Tibial artery (tissue), 4 donors: ENCODE data around the gene BAHD1.

ENCODE experiments used
- DNase-seq, 2 donors: peaks; one replicate each; pipeline ENCODE4 v3.0.0-alpha.2; 2019
- H3K27ac ChIP-seq, 2 donors: fragments of 200-600 bp; sonication (generic) in 1 of 2; 1 replicate in 1 of 2; 2 replicates in 1 of 2; pipeline ENCODE4 v1.5.1; 2018 to 2019; ENCODE audit warnings: mild to moderate bottlenecking in 1 of 2
- H3K27me3 ChIP-seq, 2 donors: fragments of 200-600 bp; sonication (generic) in 1 of 2; one replicate each; pipeline versions ENCODE4 v1.5.1 to v1.6.0; 2016 to 2019
- H3K36me3 ChIP-seq, 3 donors: fragments of 200-600 bp; sonication (generic) in 2 of 3; one replicate each; pipeline ENCODE4 v1.5.1; 2016 to 2019; ENCODE audit warnings: mild to moderate bottlenecking in 2 of 3
- H3K4me1 ChIP-seq, 4 donors: fragments of 200-600 bp; sonication (generic) in 2 of 4; 1 replicate in 3 of 4; 2 replicates in 1 of 4; pipeline ENCODE4 v1.5.1; 2016 to 2019
- H3K4me3 ChIP-seq, 2 donors: fragments of 200-600 bp; sonication (generic) in 1 of 2; 1 replicate in 1 of 2; 2 replicates in 1 of 2; pipeline ENCODE4 v1.5.1; 2018 to 2019; ENCODE audit warnings: mild to moderate bottlenecking in 2 of 2
- H3K9me3 ChIP-seq, 3 donors: fragments of 200-600 bp; sonication (generic) in 1 of 3; one replicate each; pipeline ENCODE4 v1.5.1; 2016 to 2019
- intact Hi-C: fragments of 100-400 bp; cut with DNase I; formaldehyde crosslinking; loops from one replicate; pipeline ENCODE4 v1.15.0; 2023; ENCODE audit warnings: low total_unique reads
- TF ChIP-seq, protein P1 (sequence below), 2 experiments: fragments of 200-600 bp in 1 of 2; fragments of 450-650 bp in 1 of 2; IDR thresholded peaks; one replicate each; pipeline ENCODE4 v1.5.1; 2017 to 2019; ENCODE audit warnings: antibody characterized with exemption in 2 of 2, mild to moderate bottlenecking in 1 of 2, moderate library complexity in 1 of 2

BAHD1 gene

DNA sequence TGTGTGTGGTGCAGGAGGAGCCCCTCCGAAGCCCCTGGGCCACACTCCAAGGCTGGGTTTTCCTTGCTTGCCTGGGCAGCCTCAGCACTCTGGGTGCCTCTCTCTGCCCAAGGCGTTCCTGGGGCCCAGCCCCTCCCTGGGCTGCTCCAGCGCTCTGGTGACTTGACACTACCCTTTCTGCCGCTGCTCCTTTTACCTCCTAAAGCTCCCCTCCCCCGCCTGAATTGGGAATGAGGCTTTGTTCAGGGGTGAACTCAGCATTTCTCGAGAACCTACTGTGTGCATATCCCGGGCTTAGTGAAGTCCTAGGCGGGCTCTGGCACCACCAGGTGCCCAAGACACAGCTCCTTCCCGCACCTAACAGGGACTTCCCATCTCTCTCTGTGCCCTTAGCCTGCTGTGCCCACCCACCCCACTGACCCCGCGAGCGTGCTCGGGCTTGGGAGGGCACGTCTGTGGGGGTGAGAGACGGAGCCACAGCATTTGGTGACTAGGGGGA is 1.2 kb upstream of the BAHD1 start:
- DNase-seq, result no peak
- Histone ChIP-seq H3K4me3 (peak overlapping the region; percentile 88 to 99), H3K9me3 (no peaks in the 10 kb centered on the region), H3K4me1 (peaks cover 0 to 67% (median 44%) of the 10 kb centered on the region in 4 donors), H3K36me3 (no peaks in the 10 kb centered on the region), H3K27ac (no peak overlapping the region), H3K27me3 (peaks cover 0 to 47% of the 10 kb centered on the region in 2 donors)
- TF ChIP-seq, protein P1, sequence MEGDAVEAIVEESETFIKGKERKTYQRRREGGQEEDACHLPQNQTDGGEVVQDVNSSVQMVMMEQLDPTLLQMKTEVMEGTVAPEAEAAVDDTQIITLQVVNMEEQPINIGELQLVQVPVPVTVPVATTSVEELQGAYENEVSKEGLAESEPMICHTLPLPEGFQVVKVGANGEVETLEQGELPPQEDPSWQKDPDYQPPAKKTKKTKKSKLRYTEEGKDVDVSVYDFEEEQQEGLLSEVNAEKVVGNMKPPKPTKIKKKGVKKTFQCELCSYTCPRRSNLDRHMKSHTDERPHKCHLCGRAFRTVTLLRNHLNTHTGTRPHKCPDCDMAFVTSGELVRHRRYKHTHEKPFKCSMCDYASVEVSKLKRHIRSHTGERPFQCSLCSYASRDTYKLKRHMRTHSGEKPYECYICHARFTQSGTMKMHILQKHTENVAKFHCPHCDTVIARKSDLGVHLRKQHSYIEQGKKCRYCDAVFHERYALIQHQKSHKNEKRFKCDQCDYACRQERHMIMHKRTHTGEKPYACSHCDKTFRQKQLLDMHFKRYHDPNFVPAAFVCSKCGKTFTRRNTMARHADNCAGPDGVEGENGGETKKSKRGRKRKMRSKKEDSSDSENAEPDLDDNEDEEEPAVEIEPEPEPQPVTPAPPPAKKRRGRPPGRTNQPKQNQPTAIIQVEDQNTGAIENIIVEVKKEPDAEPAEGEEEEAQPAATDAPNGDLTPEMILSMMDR (IDR thresholded peaks at IDR 0.05), result no peak
- intact Hi-C loops, result loop anchor here (10.0 kb wide), 1 partner anchor 395 kb away; no protein-coding TSS in a partner anchor

DNA sequence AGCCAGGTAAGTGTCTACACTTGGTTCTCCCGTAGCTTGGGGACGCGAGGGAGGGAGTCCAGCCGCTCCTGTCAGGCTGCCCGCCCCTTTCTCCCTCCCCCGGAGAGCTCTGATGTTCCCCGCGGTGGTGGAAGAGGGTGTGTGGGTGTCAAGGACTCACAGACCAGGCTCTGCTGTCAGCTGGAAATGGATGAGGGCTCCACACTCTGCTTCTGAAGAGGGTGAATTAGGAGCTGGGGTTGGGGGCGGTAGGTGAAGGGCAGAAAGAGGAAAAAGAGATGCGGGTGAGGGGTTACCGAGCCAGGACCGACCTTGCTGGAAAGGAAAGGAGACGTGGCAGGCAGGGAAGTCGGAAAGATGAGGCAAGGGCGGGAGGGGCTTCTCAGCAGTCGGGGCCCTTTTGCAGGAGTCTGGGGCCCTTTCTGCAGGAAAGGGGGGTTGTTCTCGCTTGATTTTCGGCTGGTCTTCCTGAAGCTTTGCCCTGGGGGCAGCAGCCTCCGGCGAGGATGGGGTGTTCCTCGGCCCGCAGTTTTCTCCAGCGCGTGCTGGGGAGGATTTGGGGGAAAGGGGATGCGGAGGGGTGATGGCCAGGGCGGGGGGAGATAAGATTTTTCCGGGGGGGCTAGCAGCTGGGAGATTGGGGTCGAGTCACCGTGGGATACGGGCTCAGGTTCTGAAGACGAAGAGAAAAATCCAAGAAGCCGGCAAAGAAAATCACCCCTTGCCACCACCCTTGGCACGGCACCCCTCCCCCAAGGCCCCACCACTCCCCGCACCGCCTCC is 602 bp upstream of the BAHD1 start:
- TF ChIP-seq, protein P1 (IDR thresholded peaks at IDR 0.05), result no peak
- Histone ChIP-seq H3K4me3 (peak overlapping the region; percentile 88 to 99), H3K36me3 (no peaks in the 10 kb centered on the region), H3K4me1 (peaks cover 0 to 67% (median 47%) of the 10 kb centered on the region in 4 donors), H3K27ac (peak overlapping the region; percentile 25 to 51), H3K27me3 (peaks cover 0 to 47% of the 10 kb centered on the region in 2 donors), H3K9me3 (no peaks in the 10 kb centered on the region)
- intact Hi-C loops, result loop anchor here (10.0 kb wide), 3 partner anchors 65 to 395 kb away; partner anchors contain the start of genes CCDC32 and RPUSD2
- peak; percentile 42 to 74 for DNase-seq

DNA sequence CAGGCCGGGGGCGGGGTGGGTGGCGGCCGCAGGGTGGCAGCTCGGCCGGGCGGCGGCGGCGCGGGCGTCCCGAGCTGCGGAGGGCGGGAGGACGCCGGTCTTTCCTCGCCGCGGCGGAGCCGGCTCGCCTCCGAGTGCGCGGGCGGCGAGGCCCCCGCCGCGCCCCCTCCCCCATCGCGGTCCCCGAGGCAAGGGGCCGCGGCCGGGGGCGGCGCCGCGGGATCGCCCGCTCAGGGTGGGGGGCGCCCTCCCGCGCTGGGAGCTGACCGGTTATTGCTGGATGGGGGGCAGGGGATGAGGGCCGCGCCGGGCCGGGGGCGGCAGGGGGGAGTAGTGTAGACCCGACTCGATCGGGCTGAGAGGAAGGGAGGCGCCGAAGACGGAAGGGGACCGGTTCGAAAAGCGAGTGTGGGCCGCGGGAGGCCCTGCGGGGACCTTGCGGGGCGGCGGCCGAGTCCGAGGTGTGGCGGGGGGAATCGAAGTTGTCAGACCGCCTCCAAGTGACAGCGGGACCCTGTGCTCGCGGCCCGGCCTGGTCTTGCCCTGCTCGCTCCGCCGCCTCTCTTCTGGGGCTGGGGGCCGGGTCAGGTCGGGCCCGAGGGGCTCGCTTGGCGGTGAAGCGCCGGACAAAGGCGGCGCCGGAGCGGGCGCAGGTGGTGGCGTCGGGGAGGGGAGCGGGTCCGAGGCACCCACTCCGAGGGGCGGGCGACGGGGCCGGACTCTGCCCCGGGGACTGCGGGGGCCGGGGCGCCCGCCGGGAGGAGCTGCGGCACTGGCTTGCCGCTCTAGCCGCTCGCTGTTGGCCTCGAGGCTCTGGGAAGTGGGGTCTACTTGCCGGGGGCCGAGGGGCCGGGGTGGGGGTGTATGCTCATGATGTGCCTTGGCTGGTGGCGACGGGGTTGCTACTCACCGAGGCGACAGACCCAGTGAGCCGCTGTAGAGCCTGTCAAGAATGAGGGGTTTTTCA is 1.1 kb downstream of the BAHD1 start:
- Histone ChIP-seq H3K4me3 (peak overlapping the region; percentile 88 to 99), H3K27me3 (peaks cover 0 to 31% of the 10 kb centered on the region in 2 donors), H3K27ac (peak overlapping the region; percentile 74 to 81), H3K36me3 (no peaks in the 10 kb centered on the region), H3K9me3 (no peaks in the 10 kb centered on the region), H3K4me1 (peaks cover 0 to 63% (median 35%) of the 10 kb centered on the region in 4 donors)
- intact Hi-C loops, result loop anchor here (10.0 kb wide), 2 partner anchors 63 to 123 kb away; partner anchors contain the start of genes CCDC32 and RPUSD2
- DNase-seq, result peak in 1 of 2 donors; percentile 68
- TF ChIP-seq, protein P1 (IDR thresholded peaks at IDR 0.05), result peak in 1 of 2 experiments; percentile 15

DNA sequence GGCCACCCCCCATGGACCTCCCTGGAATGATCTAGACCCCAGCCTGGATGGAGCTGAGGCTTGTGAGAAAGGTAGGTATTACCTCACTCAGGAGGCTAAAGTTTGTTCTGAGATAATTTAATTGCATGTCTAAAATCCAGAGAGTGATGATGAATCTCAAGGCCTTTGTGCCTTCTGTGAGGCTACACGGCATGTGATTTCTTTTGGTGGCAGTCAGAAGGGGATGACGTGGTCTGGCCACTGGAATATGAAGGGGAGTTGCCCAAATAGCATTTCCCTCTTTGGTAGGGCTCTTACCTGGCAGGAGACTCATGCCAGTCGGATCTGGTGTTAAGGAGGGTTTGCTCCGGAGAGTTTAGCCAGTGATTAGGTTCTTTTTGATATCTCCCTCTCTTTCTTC is 2.5 kb downstream of the BAHD1 start:
- TF ChIP-seq, protein P1 (IDR thresholded peaks at IDR 0.05), result no peak
- Histone ChIP-seq H3K4me1 (peaks cover 0 to 50% (median 29%) of the 10 kb centered on the region in 4 donors), H3K9me3 (no peaks in the 10 kb centered on the region), H3K27me3 (peaks cover 0 to 16% of the 10 kb centered on the region in 2 donors), H3K4me3 (no peak overlapping the region), H3K36me3 (no peaks in the 10 kb centered on the region), H3K27ac (no peak overlapping the region)
- intact Hi-C loops, result loop anchor here (10.0 kb wide), 2 partner anchors 62 to 122 kb away; partner anchors contain the start of genes CCDC32 and RPUSD2
- no peak for DNase-seq

DNA sequence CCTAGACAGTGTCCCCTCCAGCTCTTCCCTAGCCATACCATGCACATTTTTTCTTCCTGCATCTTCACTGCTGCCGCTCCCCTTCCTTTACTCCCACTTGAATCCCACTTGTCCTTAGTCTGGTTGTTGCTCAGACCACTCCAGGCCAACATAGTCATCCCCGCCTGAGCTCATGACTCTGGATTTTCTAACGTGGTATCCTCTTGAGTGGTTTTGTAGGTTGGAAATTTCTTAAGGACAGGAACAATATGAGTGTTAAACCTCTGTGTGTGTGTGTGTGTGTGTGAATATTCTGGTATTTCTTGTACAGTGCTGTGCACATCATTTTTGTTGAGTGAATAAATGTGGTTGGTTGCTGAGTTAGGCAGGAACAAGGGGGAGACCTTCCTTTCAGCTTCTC is 3.1 kb downstream of the BAHD1 start:
- H3K27me3 ChIP-seq, result peaks cover 0 to 12% of the 10 kb centered on the region in 2 donors
- intact Hi-C loops, result loop anchor here (10.0 kb wide), 2 partner anchors 61 to 121 kb away; partner anchors contain the start of genes CCDC32 and RPUSD2
- H3K27ac ChIP-seq, result no peak overlapping the region
- peaks cover 0 to 45% (median 29%) of the 10 kb centered on the region in 4 donors for H3K4me1 ChIP-seq
- H3K9me3 ChIP-seq, result no peaks in the 10 kb centered on the region
- H3K4me3 ChIP-seq, result no peak overlapping the region
- DNase-seq, result no peak
- TF ChIP-seq, protein P1 (IDR thresholded peaks at IDR 0.05), result no peak
- H3K36me3 ChIP-seq, result no peaks in the 10 kb centered on the region
